Bone marrow (tissue), 2 donors: ENCODE data around the gene PPP3R1.
"Not testable (repeated sequence)": the region's sequence is repeated elsewhere in the genome, so short reads cannot be mapped to it uniquely, and the experiment has no call there.

Experiments used
- DNase-seq, 2 donors: peaks; one replicate each; lab custom pipeline; 2025; lab: John Stamatoyannopoulos, UW

Gene PPP3R1

DNA sequence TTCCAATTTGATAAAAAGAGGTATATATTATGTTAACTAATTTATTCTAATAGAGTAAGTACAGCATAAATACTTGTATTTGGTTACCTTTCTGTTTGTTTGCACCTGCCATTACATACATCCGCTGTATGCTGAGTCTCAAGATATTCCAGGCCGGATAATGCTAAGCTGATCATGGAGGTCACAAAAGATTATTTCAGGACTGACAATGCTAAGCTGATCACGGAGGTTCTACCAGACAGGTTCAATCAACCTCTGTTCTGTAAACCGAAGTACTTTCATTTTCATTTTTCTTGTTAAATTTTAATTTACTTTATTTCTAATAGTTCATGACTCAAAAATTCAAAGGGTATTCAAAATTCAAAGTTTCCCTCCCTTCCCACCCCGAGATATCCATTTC lies 63.5 kb downstream of the PPP3R1 start:
- DNase-seq = no peak

DNA sequence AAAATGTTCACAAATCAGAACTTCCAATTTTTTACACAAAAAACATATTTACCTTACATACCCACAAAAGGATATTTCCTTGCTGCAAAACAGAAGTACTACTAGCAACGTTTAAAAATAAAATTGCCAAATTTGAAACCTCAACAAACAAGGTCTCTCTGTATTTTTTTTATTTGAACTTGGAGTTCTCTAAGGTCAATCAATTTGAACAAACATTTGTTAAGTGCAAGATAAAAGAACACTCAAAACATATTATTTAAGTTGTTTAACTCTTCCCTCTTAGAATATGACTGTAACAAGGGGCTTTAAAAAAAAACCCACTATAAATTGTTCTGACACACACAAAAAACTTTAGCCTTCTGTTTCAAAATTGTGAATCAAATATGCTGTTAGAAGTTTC lies 65.0 kb downstream of the PPP3R1 start:
- no peak for DNase-seq

- peak in 1 of 2 donors; percentile 11 for DNase-seq
Measured at GRCh38 chr2:68185541-68186164, 66.7 kb downstream of the PPP3R1 start.

DNA sequence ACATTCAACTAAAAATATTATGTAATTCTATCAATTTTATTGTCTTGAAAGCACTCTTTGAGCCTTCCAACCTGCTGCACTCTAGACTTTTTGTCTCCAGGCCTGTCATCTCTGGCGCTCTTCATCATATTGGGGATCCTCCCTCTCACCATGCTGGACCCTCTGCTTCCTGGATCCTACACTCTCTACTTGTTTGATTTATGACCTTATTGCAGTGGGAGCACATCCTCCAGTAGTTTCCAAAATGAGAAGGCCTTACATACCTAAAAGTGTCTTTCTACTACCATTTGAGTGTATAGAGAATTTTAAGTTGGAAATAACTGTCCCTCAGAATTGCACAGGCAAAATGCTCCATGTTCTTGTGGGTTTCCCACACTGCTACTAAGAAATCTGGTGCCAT lies 69.4 kb downstream of the PPP3R1 start:
- DNase-seq = no peak

GRCh38 chr2:68178954-68179627 lies 73.2 kb downstream of the PPP3R1 start:
- no peak for DNase-seq

DNA sequence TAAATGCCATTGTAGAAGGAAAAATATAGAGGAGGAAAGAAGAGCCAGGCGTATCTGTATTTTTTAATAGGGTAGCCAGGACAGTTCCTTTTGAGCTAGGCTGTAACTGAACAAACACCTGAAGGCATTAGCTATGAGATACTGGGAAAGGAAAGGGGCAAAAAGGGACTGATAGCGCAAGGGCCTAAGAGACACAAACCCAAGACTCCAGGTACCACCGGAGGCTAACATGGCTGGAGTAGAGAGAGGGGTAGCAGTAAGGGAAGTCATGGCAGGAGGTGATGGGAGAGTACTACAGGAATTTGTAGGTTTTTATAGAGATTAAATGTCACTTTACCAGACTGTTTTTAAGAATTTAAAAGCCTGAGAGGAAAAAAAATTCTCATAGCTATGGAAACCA lies 73.9 kb downstream of the PPP3R1 start:
- no peak for DNase-seq

- no peak for DNase-seq
Measured at GRCh38 chr2:68177541-68177940, 74.8 kb downstream of the PPP3R1 start.

DNA sequence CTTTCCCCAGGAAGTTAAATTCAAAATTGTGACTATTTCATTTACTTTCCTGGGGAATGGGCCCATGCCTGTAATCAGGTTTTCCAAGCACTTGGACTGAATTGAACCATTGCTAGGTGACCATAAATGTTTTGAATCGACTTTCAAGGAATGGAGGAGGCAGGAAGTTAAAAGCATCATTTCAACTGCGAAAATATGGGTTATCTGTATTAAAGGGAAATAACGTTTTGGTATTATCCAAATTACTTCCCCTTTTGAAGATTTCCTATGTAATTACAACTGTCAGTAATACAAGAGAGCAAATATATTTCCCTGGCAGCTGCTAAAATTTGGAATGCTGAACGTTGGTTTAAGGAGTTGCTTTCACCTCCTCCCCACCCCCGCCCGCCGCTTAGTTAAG lies 75.7 kb downstream of the PPP3R1 start:
- DNase-seq = no peak

GRCh38 chr2:68175210-68175609 lies 77.1 kb downstream of the PPP3R1 start:
- DNase-seq = not testable (repeated sequence)

DNA sequence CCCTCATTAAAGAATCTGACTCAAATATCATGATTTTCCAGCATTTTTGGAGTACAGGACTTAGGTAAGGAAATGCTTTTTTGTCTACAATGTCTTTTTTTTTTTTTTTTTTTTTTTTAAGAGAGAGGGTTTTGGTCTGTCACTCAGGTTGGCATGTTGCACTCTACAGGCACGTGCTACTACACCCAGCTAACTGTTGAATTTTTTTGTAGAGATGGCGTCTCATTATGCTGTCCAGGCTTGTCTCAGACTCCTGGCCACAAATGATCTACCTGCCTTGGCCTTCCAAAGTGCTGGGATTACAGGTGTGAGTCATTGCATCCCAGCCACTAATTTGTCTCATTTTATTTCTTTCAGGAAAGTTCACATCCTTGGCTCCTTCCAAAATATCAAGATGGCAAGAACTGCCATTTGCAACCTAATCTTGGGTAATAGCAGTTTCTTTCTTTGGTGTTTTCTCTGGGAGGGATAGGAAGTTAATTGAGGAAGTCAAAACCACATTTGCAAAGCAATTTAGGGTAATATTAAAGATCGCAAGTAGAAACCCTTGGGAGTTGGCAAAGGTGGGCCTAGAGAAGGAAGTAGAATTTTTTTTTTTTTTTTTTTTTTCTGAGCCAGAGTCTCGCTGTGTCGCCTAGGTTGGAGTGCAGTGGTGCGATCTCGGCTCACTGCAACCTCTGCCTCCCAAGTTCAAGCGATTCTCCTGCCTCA lies 79.2 kb downstream of the PPP3R1 start:
- DNase-seq = peak in 1 of 2 donors; percentile 75

GRCh38 chr2:68172521-68172920 lies 79.8 kb downstream of the PPP3R1 start:
- no peak for DNase-seq

- no peak for DNase-seq
Measured at GRCh38 chr2:68171684-68172083, 80.6 kb downstream of the PPP3R1 start.

- DNase-seq = no peak
Measured at GRCh38 chr2:68171146-68171545, 81.2 kb downstream of the PPP3R1 start.

DNA sequence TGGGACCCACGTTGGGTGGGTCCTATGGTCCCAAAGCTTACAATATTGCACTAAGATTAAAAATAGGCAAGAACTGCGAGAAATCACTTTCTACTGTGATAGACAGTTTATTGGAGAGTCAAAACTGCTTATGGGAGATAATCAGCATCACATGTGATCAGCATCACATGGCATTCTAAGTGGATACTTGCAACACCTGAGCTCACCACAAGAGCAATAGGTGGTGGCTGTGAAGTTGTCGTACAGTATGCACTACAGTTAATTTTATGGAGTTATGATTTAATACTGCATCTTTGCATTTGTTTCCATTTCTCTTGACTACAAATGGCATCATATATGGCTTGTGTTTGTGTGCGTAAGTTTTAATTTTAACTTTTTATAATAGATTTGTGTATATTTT lies 83.0 kb downstream of the PPP3R1 start:
- no peak for DNase-seq

DNA sequence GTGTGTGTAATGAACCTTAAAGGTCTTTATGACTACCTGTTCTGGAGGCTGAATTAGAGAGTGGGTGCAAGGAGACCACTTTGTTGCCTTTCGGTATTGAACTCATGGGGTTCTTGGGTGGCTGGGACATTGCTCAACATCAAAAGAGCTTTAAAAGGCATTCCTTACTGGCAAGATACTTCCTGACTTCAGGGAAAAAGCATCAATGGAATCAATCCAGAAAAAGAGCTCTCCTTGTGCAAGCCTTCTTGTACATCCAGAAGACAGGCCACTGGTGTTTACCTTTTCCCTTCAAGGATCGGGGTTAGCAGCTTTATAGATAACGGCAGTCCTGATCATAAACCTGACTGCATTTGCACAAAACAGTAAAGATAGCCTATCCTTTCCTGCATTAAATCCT lies 85.1 kb downstream of the PPP3R1 start:
- DNase-seq = no peak

DNA sequence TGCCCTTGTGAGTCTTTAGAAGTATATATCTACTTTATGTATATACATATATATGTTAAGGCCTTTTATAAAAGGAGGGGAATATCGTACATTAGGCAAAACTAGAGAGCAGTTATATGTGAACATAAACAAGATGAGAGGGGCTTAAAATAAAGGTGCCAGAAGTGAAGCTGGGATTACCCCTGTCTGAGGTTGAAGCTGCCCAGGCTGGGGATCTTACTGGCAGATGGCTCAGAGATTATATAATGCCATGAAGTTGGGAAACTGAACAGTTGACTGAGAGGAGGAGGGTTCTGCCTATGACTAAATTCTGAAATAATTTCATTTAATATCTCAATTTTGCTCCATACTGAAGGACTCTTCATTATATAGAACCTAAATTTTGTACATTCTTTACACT lies 88.7 kb downstream of the PPP3R1 start:
- DNase-seq = no peak

DNA sequence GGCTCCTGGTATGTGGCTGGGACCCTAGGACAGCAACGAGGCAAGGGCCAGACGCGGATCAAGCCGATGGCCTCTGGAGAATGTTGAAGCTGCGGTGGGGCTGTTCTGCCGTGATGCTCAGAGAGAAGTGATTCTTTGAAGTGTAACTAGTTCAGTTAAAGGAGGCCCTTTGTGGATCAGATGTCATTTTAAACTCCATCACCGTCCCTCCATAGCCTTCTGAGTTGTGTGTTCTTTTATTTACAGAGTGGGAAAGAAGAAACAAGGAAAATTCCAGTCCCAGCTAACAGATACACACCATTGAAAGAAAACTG lies 94.2 kb downstream of the PPP3R1 start:
- no peak for DNase-seq

DNA sequence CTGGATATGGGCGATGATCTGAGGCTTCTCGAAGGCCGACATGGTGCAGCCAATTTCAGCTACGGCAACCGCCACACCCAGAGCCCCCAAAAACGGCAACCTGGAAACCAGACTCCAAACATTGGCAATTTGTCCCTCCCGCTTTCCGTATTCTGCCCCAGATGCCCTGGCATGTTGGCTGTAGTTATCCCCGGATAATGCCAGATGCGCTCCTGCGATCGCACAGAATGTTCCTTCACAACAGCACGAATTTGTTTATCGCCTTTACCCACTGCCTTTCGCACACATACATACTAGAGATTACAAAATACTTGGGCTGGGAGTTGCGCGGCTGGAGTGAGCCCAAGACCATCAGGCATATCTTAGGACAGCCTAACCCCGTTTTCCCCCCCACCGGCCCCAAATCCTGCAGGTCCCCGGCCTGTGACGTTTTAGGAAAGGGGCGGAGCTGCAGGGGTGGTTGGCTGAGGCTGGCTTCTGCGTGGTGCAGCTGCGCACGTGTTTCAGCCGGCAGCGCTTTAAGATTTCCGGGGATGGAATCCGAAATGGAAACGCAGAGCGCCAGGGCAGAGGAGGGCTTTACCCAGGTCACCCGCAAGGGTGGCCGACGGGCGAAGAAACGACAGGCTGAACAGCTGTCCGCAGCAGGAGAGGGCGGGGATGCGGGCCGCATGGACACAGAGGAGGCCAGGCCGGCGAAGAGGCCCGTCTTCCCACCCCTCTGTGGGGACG lies 94.8 kb downstream of the PPP3R1 start, which contains the start of gene PNO1:
Gene PNO1, plus strand, starts transcription at position 487 of the 732 bp plus-strand sequence. Its CDS starts 47 bp downstream, at position 534.
- DNase-seq = peak; percentile 93 to 99

DNA sequence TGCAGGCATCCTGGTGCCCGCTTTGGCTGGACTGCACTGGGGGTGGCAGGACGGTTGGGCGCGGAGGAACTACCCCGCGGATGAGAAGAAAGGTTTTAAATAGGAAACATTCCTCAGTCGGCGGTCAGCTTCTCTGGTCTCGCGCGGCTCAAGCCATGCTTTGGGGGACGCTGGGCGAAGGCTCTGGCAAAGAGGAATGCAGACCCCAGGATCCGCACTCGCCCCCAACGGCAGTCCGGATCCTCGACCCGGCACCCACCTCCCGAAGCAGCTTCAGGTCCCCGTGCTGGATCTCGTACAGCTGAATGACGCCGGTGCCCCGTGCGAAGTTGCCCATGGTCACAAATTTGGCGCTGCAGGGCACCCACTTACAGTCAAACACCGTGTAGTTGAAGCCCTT lies 95.3 kb downstream of the PPP3R1 start:
- DNase-seq = peak in 1 of 2 donors; percentile 83

DNA sequence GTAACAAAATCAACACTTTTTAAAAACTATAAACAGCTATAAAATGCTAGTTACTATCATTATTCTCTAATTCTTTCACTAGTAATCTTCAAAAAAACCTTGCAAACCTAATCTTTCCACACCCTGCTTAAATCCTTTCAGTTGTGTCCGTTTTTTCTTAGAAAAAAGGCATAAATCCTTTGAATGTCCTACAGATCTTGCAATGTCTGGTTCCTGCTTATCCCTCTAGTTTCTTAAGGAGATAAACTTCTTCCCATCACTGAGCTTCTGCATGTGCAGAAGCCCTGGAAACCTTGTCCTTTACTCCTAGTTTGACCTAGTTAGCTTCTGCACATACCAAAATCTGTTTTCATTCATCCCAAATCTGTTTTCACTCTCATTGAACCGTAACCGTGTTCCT lies 95.9 kb downstream of the PPP3R1 start:
- DNase-seq = no peak

DNA sequence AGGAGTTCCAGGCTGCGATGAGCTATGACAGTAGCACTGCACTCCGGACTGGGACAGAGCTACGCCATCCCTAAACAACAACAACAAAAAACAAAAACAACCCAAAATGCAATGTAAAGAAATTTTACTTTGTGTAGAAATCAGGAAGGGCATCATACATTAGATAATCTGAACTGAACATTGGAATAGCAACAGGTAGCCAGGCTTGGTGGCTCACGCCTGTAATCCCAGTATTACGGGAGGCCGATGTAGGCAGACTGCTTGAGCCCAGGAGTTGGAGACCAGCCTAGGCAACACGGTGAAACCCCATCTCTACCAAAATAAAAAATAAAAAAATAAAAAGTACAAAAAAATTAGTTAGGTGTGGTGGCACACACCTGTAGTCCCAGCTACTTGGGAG lies 96.7 kb downstream of the PPP3R1 start:
- no peak for DNase-seq

DNA sequence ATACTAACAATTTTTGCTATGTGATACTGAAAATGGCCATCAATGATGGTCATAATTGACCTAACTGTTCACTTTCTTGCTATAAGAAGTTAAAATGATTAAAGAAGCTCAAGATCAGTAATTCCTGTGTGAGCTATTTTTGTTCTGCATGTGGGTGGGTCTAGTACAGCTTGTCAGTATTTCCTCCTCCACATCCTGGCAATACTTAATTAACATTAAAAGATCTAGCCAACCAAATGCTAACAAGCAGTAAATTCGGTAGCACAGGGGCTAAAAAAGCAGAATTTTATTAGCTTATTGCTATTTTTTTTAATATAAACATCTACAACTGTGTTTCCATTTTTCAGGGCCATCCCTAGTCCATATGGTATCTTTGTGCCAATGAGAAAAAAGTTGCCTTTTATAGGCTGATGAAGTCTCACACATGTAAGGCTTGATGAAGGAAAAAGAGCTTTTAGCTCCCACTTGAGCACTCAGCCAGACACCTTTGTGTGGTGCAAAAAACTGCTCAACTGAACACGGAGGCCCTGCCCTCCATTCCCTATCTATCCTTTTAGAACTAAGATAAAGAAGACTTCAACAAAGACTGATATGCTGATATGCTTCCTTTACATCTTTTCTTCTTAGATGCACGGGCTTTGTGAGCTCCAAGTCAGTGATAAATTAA lies 99.5 kb downstream of the PPP3R1 start:
- peak in 1 of 2 donors; percentile 42 for DNase-seq
